ENCODE results near the gene TTBK2.

TTBK2 gene

DNA sequence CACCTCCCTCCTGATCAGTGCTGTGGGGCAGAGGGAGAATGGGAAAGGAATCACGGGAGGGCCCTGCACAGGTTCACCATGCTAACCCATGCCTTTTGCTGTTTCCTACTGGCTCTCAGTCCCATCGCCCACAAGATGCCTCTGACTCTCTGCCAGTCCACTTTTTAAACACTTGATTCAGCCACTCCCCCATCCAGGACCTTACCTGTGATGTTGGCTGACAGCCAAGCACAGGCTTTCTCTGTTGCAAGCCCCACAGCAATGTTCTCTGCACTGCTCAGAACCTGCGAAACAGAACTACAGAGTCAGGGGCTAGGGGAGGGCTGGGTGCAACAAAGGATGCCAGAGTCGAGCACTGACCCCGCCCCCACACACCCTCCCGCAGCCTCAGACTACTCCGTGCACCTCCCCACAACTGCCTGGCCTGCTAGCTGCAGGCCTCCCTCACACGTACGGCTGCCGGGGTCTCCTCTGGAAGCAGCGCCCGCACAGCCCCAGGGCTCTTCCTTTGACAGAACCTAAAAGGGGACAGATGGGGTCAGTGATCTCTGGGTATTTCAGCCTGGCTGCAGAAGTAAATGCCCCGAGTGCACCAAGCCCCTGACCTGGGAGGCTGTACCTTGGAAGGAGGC is 192.7 kb downstream of the TTBK2 start:
- DNase-seq (ENCODE audit: low spot score) = no peak

DNA sequence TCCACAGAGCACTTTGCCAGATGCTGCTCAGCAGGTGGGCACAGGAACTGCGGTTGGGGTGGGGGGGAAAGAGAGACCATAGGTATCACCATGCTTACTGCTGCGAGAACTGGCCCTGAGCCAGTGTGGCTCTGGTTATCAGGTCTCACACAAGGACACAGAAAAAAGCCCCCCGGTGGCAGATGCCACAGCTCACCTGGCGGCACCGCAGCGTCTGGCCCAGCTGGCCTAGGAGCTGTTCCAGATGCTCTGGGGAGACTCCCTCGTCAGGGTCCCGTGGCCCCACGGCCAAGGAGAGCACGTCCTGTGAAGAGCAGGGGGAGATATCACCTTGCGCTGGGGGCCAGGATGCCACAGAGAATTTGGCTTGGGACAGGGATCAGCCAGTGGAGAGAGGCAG is 194.5 kb downstream of the TTBK2 start:
- DNase-seq (ENCODE audit: low spot score) = no peak

DNA sequence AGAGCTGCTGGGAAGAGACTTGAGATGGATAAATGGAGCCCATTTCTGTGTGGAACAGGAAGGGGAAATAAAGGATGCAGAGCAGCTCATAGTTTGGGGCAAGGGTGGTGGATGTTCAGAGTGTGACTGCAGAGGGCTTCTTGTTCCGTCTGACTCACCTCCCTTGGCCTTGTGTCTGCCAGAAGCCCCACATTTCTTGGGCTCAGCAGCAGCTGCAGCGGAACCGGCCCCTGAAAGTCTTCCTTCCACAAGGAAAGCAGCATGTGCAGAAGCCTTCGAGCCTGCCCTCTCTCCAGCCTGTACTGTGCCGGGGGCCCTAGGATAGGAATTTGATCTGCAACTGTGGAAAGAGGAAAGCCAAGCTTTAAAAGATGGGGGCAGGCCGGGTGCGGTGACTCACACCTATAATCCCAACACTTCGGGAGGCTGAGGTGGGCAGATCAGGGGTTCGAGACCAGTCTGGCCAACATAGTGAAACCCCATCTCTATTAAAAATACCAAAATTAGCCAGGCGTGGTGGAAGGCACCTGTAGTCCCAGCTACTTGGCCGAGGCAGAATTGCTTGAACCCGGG is 195.2 kb downstream of the TTBK2 start:
- DNase-seq (ENCODE audit: low spot score) = no peak

DNA sequence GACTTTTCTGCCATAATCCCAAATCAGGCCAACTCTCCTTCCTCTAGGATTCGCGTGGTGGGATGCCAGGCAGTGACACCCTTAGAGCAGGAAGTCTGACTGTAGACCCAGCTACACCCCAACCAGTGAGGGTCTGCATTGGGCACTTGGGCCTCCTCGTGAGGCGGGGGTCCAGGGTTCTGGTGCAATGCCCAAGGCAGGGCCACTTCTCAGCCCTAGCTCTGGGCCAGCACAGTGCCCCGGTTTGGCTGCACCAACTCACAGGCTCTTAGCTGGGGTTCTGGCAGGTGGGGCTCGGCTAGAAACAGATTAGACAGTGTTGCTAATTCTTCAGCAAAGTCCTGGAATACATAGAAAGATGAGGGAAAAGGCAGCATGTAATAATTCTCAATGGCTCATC is 196.3 kb downstream of the TTBK2 start:
- no peak for DNase-seq (ENCODE audit: low spot score)

DNA sequence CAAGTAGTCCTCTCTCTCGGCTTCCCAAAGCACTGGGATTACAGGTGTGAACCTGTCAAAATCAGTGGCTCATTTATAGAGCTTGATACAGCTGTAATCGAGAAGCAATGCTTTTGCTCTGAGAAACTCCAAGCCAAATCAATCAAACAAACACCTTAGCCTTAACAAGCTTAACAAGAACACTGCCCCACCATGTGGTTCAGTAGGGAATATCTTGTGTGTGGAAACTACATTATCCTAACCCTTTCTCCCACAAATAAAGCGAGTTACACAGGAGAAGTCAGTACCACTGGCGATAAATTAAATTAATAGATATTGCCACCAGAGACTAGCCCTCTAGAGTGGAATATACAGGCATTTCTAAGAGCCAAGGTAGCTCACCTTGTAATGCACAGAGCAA is 197.5 kb downstream of the TTBK2 start:
- no peak for DNase-seq (ENCODE audit: low spot score)

DNA sequence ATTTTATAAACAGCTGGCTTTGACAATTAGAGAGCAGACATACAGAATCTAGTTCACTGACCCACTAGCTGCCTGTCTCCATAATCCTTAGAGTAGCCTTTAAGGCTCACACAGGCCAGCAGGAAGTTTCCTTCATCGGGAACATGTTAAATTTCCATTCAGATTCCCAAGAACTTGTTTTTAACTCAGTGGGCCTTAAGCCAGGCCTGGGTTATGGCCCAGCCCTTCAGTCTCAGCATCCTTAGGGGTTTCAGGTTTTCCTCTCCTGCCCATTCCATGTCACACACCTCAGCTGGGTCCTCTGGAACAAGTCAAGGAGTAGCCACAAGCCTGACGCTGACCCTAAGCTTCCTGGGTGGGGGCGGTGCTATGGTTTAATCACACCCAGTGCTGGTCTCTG is 198.7 kb downstream of the TTBK2 start:
- DNase-seq (ENCODE audit: low spot score) = no peak

DNA sequence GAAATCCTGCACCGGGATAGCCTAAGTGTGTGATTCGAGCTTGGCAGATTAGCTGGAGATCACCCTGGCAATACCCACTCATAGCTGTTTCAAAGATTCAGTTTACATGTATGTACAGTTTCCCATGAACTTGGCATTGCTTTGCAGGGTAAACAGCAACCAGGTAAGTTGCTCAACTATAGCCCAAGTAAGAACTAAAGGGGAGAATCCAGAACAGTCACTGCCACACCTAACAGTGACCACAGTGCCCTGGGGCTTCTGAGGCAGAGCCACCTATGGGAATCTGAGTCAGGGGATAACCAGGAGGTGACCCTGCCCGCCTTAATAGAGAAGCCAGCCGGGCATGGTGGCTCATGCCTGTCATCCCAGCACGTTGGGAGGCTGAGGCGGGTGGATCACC is 199.6 kb downstream of the TTBK2 start:
- no peak for DNase-seq (ENCODE audit: low spot score)

DNA sequence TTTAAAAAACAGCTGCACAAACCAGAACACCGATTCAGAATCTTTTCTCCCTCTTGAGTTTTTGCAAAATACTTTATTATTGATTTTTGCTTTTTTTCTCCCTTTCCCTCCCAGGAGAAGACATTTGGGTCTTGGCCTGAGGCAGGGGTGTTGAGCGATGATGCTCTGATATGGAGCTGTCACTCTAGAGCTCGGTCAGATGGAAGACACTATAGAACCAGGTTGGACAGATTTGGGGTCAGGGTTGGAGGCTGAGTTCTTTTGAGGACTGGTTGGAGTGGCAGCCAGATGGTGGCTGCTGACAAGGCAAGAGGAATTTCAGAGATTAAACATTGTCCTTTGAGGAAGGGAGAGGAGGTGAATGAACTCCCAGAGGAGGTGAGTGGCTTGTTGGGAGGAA is 200.5 kb downstream of the TTBK2 start:
- DNase-seq (ENCODE audit: low spot score) = no peak

DNA sequence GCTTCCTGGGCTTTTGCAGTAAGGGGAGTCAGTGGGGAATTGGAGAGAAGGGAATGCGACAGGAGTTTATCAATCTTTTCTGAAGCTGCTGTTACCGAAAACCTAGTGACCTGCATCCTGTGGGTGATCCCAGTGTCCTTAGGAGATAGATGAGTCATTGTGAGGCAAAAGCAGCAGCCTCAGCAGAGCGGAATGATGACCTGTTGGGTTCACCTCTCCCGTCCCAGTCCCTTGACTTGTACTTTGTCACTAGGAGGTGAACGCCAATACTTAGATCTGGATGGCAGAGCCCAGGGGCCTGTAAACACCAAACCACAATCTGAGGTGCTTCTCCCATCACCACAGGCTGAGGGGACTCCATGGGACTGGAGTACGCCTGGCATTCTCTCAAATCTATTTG is 201.5 kb downstream of the TTBK2 start:
- no peak for DNase-seq (ENCODE audit: low spot score)

DNA sequence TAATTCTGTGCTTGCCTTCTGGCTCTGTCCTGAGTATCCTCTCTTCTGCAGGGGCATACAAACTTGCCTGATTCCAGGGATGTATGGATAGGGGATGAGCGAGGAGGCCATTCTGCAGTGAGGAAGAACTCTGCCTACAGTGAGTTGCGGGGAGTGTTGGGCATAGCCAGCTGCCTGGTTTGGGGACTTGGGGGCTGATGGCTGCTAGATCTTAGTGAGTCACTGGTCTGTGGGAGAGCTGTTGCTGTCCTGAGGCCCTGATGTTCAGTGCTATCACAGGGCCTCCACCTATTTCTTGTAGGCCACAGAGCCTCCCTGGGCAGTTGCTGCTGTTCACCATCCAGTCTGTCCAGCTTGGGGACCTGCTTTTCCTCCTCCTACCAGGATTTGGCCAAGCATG is 204.0 kb downstream of the TTBK2 start:
- DNase-seq (ENCODE audit: low spot score) = no peak

DNA sequence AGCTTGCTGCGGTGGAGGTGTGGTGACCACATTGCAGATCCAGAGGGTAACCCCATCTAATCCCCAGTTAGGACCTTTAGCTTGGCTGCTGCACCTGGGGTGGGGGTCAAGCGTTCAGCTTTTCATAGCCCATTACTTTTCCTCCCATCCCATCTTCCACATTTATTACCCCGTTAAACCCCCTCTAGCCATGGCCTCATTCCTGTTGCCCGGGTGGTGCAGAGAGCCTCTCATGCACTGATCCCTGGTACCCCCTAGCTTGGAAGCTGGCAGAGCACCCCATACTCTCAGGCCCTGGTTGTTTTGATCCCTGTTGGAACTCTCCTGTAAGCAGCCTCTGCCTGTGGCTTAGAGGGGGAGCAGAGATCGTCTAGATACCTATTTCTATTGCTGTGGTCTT is 204.5 kb downstream of the TTBK2 start:
- no peak for DNase-seq (ENCODE audit: low spot score)

DNA sequence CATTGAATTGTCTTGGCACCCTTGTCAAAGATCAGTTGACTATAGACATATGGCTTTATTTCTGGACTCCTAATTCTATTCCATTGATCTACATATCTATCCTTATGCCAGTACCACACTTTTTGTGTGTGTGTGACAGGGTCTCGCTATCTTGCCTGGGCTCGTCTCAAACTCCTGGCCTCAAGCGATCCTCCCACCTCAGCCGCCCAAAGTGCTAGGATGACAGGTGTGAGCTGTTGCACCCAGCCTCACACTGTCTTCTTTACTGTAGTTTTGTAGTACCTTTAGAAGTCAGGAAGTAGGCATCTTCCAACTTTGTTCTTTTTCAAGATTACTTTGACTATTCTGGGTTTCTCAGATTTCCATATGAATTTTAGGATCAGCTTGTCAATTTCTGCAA is 208.0 kb downstream of the TTBK2 start:
- DNase-seq (ENCODE audit: low spot score) = no peak

DNA sequence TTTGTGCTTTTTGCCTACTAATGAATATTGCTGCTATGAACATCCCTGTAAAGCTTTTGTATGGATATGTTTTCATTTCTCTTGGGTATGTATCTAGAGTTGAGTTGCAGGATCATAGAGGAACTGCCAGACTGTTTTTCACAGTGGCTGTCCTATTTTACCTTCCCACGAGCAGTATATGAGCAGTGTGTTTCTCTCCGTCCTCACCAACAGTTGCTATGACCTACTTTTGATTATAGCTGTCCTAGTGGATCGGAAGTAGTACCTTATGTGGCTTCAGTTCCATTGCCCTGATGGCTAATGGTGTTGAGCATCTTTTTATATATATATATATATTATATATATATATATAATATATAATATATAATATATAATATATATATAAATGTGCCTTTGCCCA is 208.8 kb downstream of the TTBK2 start:
- DNase-seq (ENCODE audit: low spot score) = no peak

DNA sequence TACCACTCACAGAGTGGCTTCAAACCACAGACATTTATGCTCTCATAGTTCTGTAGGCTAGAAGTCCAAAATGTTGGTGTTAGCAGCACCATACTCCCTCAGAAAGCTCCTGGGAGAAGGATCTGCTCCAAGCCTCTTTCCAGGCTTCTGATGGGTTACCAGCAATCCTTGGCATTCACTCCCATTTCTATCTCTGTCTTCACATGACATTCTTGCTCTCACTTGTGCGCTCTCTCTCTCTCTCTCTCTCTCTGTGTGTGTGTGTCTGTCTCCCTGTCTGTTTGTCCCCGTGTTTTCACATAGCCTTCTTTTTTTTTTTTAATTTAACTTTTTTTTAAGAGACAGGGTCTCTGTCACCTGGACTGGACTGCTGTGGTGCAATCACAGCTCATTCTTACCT is 209.9 kb downstream of the TTBK2 start:
- DNase-seq (ENCODE audit: low spot score) = no peak

DNA sequence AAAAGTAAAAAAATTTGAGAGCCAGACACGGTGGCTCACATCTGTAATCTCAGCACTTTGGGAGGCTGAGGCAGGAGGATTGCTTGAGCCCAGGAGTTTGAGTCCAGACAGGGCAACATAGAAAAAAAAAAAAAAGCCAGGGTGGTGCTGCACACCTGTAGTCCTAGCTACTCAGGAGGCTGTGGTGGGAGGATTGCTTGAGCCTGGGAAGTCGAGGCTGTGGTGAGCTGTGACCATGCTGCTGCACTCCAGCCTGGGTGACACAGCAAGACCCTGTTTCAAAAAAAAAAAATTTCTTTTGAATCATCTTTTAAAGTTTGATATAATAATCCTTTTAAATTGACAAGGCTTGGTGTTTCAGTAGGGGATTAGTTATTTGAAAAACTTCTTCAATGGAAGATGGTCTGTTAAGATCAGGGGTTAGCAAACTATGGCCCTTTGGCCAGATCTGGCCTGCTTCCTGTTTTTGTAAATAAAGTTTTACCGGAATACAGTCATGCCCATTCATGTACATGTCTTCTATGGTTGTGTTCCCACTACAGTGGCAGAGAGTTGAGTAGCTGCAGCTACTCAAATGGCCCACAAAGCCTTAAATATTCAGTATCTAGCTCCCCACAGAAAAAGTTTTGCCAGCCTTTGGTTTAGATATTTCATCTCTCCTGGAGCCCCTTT is 212.6 kb downstream of the TTBK2 start:
- no peak for DNase-seq (ENCODE audit: low spot score)

DNA sequence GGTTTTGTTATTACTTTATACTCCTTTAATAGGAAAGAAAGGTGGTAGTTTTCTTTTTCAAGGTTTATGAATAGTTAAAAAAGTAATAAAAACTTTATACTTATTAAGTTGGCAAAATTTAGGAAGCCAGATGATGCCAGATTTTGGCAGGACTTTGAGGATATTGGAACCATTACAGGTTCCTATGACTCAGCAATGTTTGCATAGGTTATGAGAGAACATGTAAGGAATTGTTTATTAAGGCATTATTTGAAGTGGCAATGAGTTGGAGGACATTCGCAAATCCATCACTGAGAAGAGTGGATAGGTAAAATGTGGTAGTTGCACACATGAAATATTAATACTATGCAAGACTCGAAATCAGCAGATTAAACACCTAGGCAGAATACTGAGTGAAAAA is 213.5 kb downstream of the TTBK2 start:
- DNase-seq (ENCODE audit: low spot score) = no peak

DNA sequence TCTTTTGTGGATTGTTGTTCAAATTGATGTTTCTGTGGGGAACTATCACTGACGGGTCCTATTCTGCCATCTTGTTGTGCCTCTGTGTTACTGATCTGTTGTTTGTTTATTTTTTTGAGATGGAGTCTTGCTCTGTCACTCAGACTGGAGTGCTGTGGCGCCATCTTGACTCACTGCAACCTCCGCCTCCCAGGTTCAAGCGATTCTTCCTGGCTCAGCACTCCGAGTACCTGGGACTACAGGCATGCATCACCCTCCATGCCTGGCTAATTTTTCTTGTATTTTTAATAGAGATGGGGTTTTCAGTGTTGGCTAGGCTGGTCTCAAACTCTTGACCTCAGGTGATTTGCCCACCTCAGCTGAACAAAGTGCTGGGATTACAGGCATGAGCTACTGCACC is 215.2 kb downstream of the TTBK2 start:
- no peak for DNase-seq (ENCODE audit: low spot score)

DNA sequence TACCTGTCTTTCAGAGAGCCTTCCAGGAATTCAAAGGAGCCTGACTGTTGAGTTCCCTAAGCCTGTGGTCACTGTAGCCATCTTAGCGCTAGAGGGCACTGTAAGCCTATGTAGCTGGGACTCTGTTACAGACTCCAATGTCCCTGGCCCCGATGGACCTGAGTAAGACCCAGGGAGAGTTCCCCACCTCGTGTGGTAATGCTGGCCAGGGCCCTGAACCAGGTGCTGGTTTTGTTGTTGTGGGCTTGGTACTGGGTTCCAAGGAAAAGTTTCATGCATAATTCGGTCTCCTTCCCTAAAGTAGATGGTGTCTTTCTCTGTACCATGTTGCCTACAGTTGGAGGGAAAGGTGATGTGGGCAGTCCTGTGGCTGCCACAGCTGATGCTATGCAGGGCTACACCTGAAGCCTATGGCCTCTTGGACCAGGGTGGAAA is 216.1 kb downstream of the TTBK2 start:
- peak; percentile 70 for DNase-seq (ENCODE audit: low spot score)

DNA sequence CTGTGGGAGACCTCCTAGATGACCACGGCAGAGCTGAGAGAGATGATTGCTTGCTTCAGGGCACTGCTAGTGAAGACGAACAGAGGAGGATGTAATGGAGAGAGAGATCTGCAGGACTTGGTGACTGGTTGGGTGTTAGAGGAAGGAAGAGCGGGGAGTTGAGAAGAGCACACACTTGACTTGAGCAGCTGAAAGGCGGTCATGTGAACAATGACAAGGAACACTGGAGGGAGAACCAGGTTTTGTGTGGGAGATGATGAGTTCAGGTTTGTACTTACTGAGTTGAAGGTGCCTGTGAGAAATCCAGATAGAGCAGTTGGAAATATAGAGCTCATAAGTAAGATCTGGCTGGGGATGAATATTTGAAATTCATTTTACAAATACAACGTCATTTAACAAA is 224.0 kb downstream of the TTBK2 start:
- no peak for DNase-seq (ENCODE audit: low spot score)

DNA sequence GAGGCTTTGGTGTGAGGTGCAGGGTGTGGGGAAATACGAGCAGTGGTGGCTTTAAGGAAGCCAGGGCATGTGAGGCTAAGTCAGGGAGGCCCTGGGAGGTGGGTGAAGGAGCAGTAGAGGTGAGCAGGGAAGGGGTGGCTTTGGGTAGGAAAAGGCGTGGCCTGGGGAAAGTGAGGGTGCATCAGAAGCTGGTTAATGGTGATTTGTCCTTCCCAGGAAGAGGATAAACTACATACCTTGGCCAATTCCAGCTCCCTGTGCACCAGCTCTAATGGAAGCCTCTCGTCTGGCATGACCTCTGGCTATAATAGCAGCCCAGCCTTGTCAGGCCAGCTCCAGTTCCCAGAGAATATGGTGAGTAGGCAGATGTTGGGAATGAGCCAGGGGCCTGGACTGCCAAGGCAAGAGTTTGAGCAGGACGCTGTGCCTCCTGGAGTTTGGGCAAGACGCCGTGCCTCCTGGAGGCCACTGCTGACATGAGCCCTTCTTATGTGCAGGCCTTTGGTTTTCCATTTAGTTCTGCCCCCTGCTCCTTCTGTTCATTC is 225.0 kb downstream of the TTBK2 start:
- DNase-seq (ENCODE audit: low spot score) = no peak

DNA sequence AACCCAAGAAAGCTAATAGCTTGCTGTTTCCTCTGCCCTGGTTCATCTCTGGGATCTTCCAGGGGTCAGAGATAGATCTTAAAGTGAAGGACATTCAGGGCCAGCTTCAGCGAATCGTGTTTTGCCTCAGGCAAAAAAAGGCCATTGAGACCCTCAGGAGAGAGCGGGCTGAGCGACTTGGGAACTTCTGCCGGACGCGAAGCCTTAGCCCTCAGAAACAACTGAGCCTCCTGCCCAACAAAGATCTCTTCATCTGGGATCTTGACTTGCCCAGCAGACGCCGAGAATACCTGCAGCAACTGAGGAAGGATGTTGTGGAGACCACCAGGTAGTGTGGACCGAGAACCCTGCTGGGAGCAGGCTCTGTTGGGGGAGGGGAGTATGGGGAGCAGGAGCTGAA is 226.2 kb downstream of the TTBK2 start:
- DNase-seq (ENCODE audit: low spot score) = no peak

DNA sequence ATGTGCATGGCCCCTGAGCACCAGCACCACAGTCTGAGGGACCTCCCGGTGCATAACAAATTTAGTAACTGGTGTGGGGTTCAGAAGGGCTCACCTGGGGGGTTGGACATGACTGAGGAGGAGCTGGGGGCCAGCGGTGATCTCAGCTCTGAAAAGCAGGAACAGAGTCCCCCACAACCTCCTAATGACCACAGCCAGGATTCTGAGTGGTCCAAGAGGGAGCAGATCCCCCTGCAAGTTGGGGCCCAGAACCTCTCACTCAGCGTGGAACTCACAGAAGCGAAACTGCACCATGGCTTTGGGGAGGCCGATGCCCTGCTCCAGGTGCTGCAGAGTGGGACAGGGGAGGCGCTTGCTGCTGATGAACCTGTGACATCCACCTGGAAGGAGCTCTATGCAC is 226.6 kb downstream of the TTBK2 start:
- DNase-seq (ENCODE audit: low spot score) = no peak

DNA sequence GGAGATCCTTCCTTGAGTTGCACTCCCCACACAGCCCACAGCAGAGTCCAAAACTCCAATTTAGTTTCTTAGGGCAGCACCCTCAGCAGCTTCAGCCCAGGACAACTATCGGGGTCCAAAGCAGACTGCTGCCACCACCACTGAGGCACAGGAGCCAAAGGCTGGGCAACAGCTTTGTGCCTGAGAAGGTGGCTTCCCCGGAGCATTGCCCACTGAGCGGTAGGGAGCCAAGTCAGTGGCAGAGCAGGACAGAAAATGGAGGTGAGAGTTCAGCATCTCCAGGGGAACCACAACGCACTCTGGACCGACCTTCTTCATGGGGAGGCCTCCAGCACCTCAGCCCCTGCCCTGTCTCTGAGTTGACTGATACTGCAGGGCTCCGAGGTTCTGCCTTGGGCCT is 227.1 kb downstream of the TTBK2 start:
- DNase-seq (ENCODE audit: low spot score) = no peak

DNA sequence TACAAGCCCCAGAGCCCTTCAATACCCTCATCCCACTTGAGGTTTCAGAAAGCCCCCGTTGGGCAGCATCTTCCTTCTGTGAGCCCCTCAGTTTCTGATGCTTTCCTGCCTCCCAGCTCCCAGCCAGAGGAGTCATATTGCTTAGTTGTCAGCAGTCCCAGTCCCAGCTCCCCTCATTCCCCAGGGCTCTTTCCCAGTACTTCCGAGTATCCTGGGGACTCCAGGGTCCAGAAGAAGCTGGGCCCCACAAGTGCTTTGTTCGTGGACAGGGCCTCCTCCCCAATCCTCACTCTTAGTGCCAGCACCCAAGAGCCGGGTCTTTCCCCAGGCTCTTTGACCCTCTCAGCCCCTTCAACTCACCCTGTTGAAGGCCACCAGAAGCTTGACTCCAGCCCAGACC is 227.6 kb downstream of the TTBK2 start:
- no peak for DNase-seq (ENCODE audit: low spot score)

Data from NAMALWA (cell line).